ENCODE measurements around the gene PRICKLE4. TPM values are rescaled to one million over a fixed set of nuclear protein-coding genes. Genes with fewer than 3 reads are reported as not detected.

Gene PRICKLE4
- total RNA-seq: 0.59 TPM in 1 of 2 replicates, not detected in the other

GRCh38 chr6:41780551-41781365 lies at the start of gene PRICKLE4:
PRICKLE4 (plus strand) TSS chr6:41780782; CDS start chr6:41783474, 2,692 bp downstream.
- Histone ChIP-seq H3K36me3 (ENCODE audit: insufficient read depth, low read length) (peaks cover 15% of the 10 kb centered on the region), H3K4me3 (ENCODE audit: insufficient read depth, low read length) (peak within 1 kb of the TSS; percentile 81), H4K20me1 (ENCODE audit: insufficient read depth, low read length) (no peaks in the 10 kb centered on the region), H3K27ac (ENCODE audit: low read depth, low read length) (no peak within 1 kb of the TSS), H2AFZ (ENCODE audit: low read length) (peak within 1 kb of the TSS; percentile 89), H3K27me3 (ENCODE audit: insufficient read depth, low read length) (no peaks in the 10 kb centered on the region), H3K9me3 (ENCODE audit: low read depth, low read length) (no peaks in the 10 kb centered on the region), H3K4me1 (ENCODE audit: insufficient read depth, low read length) (peaks cover 17% of the 10 kb centered on the region), H3K79me2 (ENCODE audit: insufficient read depth, low read length) (peaks cover 7% of the 10 kb centered on the region), H3K4me2 (ENCODE audit: insufficient read depth, low read length) (peak within 1 kb of the TSS; percentile 89)
- DNase-seq (ENCODE audit: insufficient read length, low spot score, missing footprints): peak; percentile 93
- TF ChIP-seq CTCF (IDR thresholded peaks at IDR 0.05; ENCODE audit: extremely low read depth, low read depth, low read length): no peak

GRCh38 chr6:41731561-41732086 lies 49.0 kb upstream of the PRICKLE4 start:
- H4K20me1 ChIP-seq (ENCODE audit: insufficient read depth, low read length): peaks cover 22% of the 10 kb centered on the region
- no peak overlapping the region for H3K27ac ChIP-seq (ENCODE audit: low read depth, low read length)
- DNase-seq (ENCODE audit: insufficient read length, low spot score, missing footprints): peak; percentile 64
- H3K4me3 ChIP-seq (ENCODE audit: insufficient read depth, low read length): no peak overlapping the region
- TF ChIP-seq CTCF (IDR thresholded peaks at IDR 0.05; ENCODE audit: extremely low read depth, low read depth, low read length): no peak
- no peak overlapping the region for H2AFZ ChIP-seq (ENCODE audit: low read length)
- peaks cover 30% of the 10 kb centered on the region for H3K4me1 ChIP-seq (ENCODE audit: insufficient read depth, low read length)
- no peaks in the 10 kb centered on the region for H3K9me3 ChIP-seq (ENCODE audit: low read depth, low read length)
- no peaks in the 10 kb centered on the region for H3K36me3 ChIP-seq (ENCODE audit: insufficient read depth, low read length)
- H3K27me3 ChIP-seq (ENCODE audit: insufficient read depth, low read length): no peaks in the 10 kb centered on the region
- H3K79me2 ChIP-seq (ENCODE audit: insufficient read depth, low read length): peaks cover 43% of the 10 kb centered on the region
- H3K4me2 ChIP-seq (ENCODE audit: insufficient read depth, low read length): no peak overlapping the region

- Histone ChIP-seq H3K27me3 (ENCODE audit: insufficient read depth, low read length) (no peaks in the 10 kb centered on the region), H3K9me3 (ENCODE audit: low read depth, low read length) (no peaks in the 10 kb centered on the region), H4K20me1 (ENCODE audit: insufficient read depth, low read length) (peaks cover 22% of the 10 kb centered on the region), H3K27ac (ENCODE audit: low read depth, low read length) (no peak overlapping the region), H3K4me3 (ENCODE audit: insufficient read depth, low read length) (no peak overlapping the region), H3K36me3 (ENCODE audit: insufficient read depth, low read length) (no peaks in the 10 kb centered on the region), H3K79me2 (ENCODE audit: insufficient read depth, low read length) (peaks cover 40% of the 10 kb centered on the region), H2AFZ (ENCODE audit: low read length) (no peak overlapping the region), H3K4me2 (ENCODE audit: insufficient read depth, low read length) (peak overlapping the region; percentile 85), H3K4me1 (ENCODE audit: insufficient read depth, low read length) (peaks cover 30% of the 10 kb centered on the region)
- no peak for TF ChIP-seq CTCF (IDR thresholded peaks at IDR 0.05; ENCODE audit: extremely low read depth, low read depth, low read length)
- DNase-seq (ENCODE audit: insufficient read length, low spot score, missing footprints): no peak
These were observed 48.4 kb upstream of the PRICKLE4 start for GRCh38 chr6:41732149-41732548.
